Motor neuron (in vitro differentiated cells): ENCODE data around the gene FAHD2B. TPM values are rescaled to one million over a fixed set of nuclear protein-coding genes. Genes with fewer than 3 reads are reported as not detected.
"Not testable (repeated sequence)": the region's sequence is repeated elsewhere in the genome, so short reads cannot be mapped to it uniquely, and the experiment has no call there.

Source experiments
- ATAC-seq, 8 experiments: fragments of 200-7000 bp; cut with Tn5 transposase; replicated peaks in 6 of 8; 2 replicates each; pipeline ENCODE4 v1.8.0; 2021; ENCODE audit warnings: mild to moderate bottlenecking in 8 of 8, moderate library complexity in 8 of 8
- H3K27ac ChIP-seq, 2 donors: fragments of 250-450 bp; sonication (Bioruptor Pico); 2 replicates each; pipeline ENCODE4 v1.9.0; 2021; ENCODE audit warnings: antibody characterized with exemption in 2 of 2, mild to moderate bottlenecking in 2 of 2, moderate library complexity in 1 of 2
- H3K4me1 ChIP-seq, 2 donors: fragments of 250-450 bp; sonication (Bioruptor Pico); replicated peaks in 1 of 2; 2 replicates each; pipeline ENCODE4 v1.6.1; 2021; ENCODE audit warnings: antibody characterized with exemption in 2 of 2, mild to moderate bottlenecking in 2 of 2, moderate library complexity in 1 of 2
- H3K4me3 ChIP-seq, 5 donors: fragments of 250-450 bp; sonication (Bioruptor Pico); 2 replicates each; pipeline ENCODE4 v1.9.0; 2021; ENCODE audit warnings: antibody characterized with exemption in 5 of 5, mild to moderate bottlenecking in 5 of 5, moderate library complexity in 4 of 5
- WGBS, 10 experiments: fragments of 450-650 bp; shearing (Covaris generic); methylation state at CpG; one replicate each; pipeline ENCODE4 v1.0.0; 2022; 5-methylcytosine and 5-hydroxymethylcytosine counted together
- in situ Hi-C, 9 experiments: fragments of 400-800 bp; cut with MboI; loops; one replicate each; pipeline ENCODE4 v1.15.0; 2021; ENCODE audit warnings: low sequenced_read_pairs in 9 of 9, low pct_unique_long_range_greater_than_20kb in 2 of 9; ENCODE audit not compliant: unreplicated experiment in 9 of 9
- total RNA-seq, 8 experiments: library from RNA; unstranded; fragments of 300-600 nt; gene quantifications; 2 replicates each; pipeline versions ENCODE4 v1.2.3 to v1.2.4, GENCODE V29; 2022

The FAHD2B gene
- 10 to 100 TPM in 7 of 8 experiments, under 1 TPM in 1; 0.61 to 34.7 (median 20.3) TPM for total RNA-seq

- in situ Hi-C loops, H3K27ac ChIP-seq, H3K4me1 ChIP-seq: not testable (repeated sequence)
- 9 to 33% (median 11%) methylated on average over 1 to 6 of the region's 48 CpGs; no CpG with 5 or more reads in 7 of the 10 experiments for WGBS, 10 experiments
- peak; percentile 92 to 96 (median 94) for ATAC-seq
- H3K4me3 ChIP-seq, result peak within 1 kb of the TSS; percentile 23 to 48 (median 39)
Measured at GRCh38 chr2:97094772-97095611, at the start of gene FAHD2B. Gene FAHD2B, minus strand, starts transcription at chr2:97094882. Its CDS starts 3,176 bp downstream, at chr2:97091706.

- in situ Hi-C loops, H3K4me1 ChIP-seq, H3K4me3 ChIP-seq, ATAC-seq, H3K27ac ChIP-seq: not testable (repeated sequence)
- 51 to 90% (median 75%) methylated on average over 1 to 2 of the region's 3 CpGs; no CpG with 5 or more reads in 3 of the 10 experiments for WGBS, 10 experiments
Measured at GRCh38 chr2:97144016-97144415, 49.3 kb upstream of the FAHD2B start.

- H3K4me3 ChIP-seq, in situ Hi-C loops, H3K27ac ChIP-seq, ATAC-seq, H3K4me1 ChIP-seq: not testable (repeated sequence)
- no CpG with 5 or more reads among the region's 2 CpGs for WGBS, 10 experiments
Measured at GRCh38 chr2:97129090-97129489, 34.4 kb upstream of the FAHD2B start.

GRCh38 chr2:97113882-97114255 is 19.2 kb upstream of the FAHD2B start:
- no CpG with 5 or more reads among the region's 18 CpGs for whole genome bisulfite sequencing, 10 experiments
- H3K4me1 ChIP-seq, result not testable (repeated sequence)
- in situ Hi-C loops, result loop anchor here in 1 of 9 experiments (25.0 kb wide), 1 partner anchor 127 kb away; the partner anchor contains the start of gene FAM178B
- Histone ChIP-seq H3K4me3 (peak overlapping the region; percentile 69 to 100 (median 97)), H3K27ac (peak overlapping the region; percentile 85 to 92)
- ATAC-seq, result peak in 1 of 8 experiments; percentile 25

GRCh38 chr2:97113050-97113881 is 18.6 kb upstream of the FAHD2B start, which contains the start of gene ANKRD36:
Gene ANKRD36, plus strand, starts transcription at chr2:97113153. Its CDS starts 587 bp downstream, at chr2:97113740.
- in situ Hi-C loops, result loop anchor here in 1 of 9 experiments (25.0 kb wide), 1 partner anchor 126 kb away; the partner anchor contains the start of gene FAM178B
- not testable (repeated sequence) for H3K4me1 ChIP-seq
- Histone ChIP-seq H3K27ac (peak within 1 kb of the TSS; percentile 85 to 92), H3K4me3 (peak within 1 kb of the TSS; percentile 69 to 100 (median 97))
- peak; percentile 83 to 94 (median 90) for ATAC-seq
- WGBS, 10 experiments, result no CpG with 5 or more reads among the region's 74 CpGs

GRCh38 chr2:97112320-97113049 is 17.8 kb upstream of the FAHD2B start:
- in situ Hi-C loops, result loop anchor here in 1 of 9 experiments (25.0 kb wide), 1 partner anchor 125 kb away; the partner anchor contains the start of gene FAM178B
- H3K4me1 ChIP-seq, result not testable (repeated sequence)
- Histone ChIP-seq H3K27ac (peak overlapping the region; percentile 85 to 92), H3K4me3 (peak overlapping the region; percentile 69 to 100 (median 97))
- WGBS, 10 experiments, result 0 to 3% (median 0%) methylated on average over 3 to 10 of the region's 44 CpGs; no CpG with 5 or more reads in 3 of the 10 experiments
- ATAC-seq, result peak; percentile 46 to 71 (median 68)

GRCh38 chr2:97111246-97111645 is 16.6 kb upstream of the FAHD2B start:
- H3K4me3 ChIP-seq, H3K4me1 ChIP-seq, H3K27ac ChIP-seq, ATAC-seq: not testable (repeated sequence)
- in situ Hi-C loops, result loop anchor here in 1 of 9 experiments (25.0 kb wide), 1 partner anchor 124 kb away; the partner anchor contains the start of gene FAM178B
- 0 to 100% (median 96%) methylated on average over 1 to 3 of the region's 9 CpGs; no CpG with 5 or more reads in 6 of the 10 experiments for WGBS, 10 experiments

GRCh38 chr2:97106878-97107277 is 12.2 kb upstream of the FAHD2B start:
- not testable (repeated sequence) for ATAC-seq, H3K27ac ChIP-seq, H3K4me1 ChIP-seq, H3K4me3 ChIP-seq
- WGBS, 10 experiments, result 43 to 100% (median 76%) methylated on average over 1 to 2 of the region's 2 CpGs; no CpG with 5 or more reads in 4 of the 10 experiments
- in situ Hi-C loops, result loop anchor here in 1 of 9 experiments (25.0 kb wide), 1 partner anchor 120 kb away; the partner anchor contains the start of gene FAM178B

GRCh38 chr2:97098786-97099372 is 4.2 kb upstream of the FAHD2B start:
- ATAC-seq, in situ Hi-C loops, H3K27ac ChIP-seq, H3K4me3 ChIP-seq, H3K4me1 ChIP-seq: not testable (repeated sequence)
- WGBS, 10 experiments, result 60 to 70% (median 67%) methylated on average over 1 to 2 of the region's 3 CpGs; no CpG with 5 or more reads in 7 of the 10 experiments

GRCh38 chr2:97095661-97096060 is 979 bp upstream of the FAHD2B start:
- WGBS, 10 experiments, result 20 to 93% (median 85%) methylated on average over 1 to 5 of the region's 12 CpGs; no CpG with 5 or more reads in 5 of the 10 experiments
- Histone ChIP-seq H3K4me3 (peak overlapping the region; percentile 23 to 48 (median 39)), H3K27ac (no peak overlapping the region), H3K4me1 (peaks cover 5 to 9% of the 10 kb centered on the region in 2 donors)
- ATAC-seq, result no peak
- in situ Hi-C loops, result no loop called here

GRCh38 chr2:97093983-97094771 is 505 bp downstream of the FAHD2B start:
- in situ Hi-C loops, H3K4me1 ChIP-seq, H3K27ac ChIP-seq: not testable (repeated sequence)
- ATAC-seq, result peak; percentile 28 to 68 (median 38)
- H3K4me3 ChIP-seq, result peak overlapping the region in 2 of 5 donors; percentile 14 to 24
- 100% methylated on average over 1 of the region's 33 CpGs; no CpG with 5 or more reads in 9 of the 10 experiments for WGBS, 10 experiments
